Subcutaneous adipose tissue (tissue), 4 donors: Measurements from ENCODE around the gene ZBTB46. TPM values are rescaled to one million over a fixed set of nuclear protein-coding genes. Genes with fewer than 3 reads are reported as not detected.

Experiments used
- CTCF ChIP-seq: fragments of 450-650 bp; IDR thresholded peaks from one replicate; pipeline ENCODE4 v1.5.1; 2016; ENCODE audit warnings: low read depth, mild to moderate bottlenecking, control low read depth, antibody characterized with exemption, moderate library complexity
- total RNA-seq, 4 donors: library from RNA; depleted of rRNA; stranded (reverse); fragments of >200 nt; gene quantifications; one replicate each; pipeline ENCODE4 v1.1.0, GENCODE V29; 2016

The ZBTB46 gene
- total RNA-seq, 4 donors from 2014 or later: 5.7 to 45.2 (median 7.4) TPM

GRCh38 chr20:63772781-63773518 is 58.1 kb downstream of the ZBTB46 start:
- no peak for TF ChIP-seq CTCF

GRCh38 chr20:63771046-63771707 is 59.9 kb downstream of the ZBTB46 start:
- TF ChIP-seq CTCF: no peak

- TF ChIP-seq CTCF: no peak
Observed at GRCh38 chr20:63769891-63770474, 61.1 kb downstream of the ZBTB46 start.

- TF ChIP-seq CTCF: no peak
Observed at GRCh38 chr20:63768591-63769515, 62.2 kb downstream of the ZBTB46 start.

GRCh38 chr20:63767886-63768285 is 63.2 kb downstream of the ZBTB46 start:
- no peak for TF ChIP-seq CTCF

GRCh38 chr20:63767456-63767855 is 63.6 kb downstream of the ZBTB46 start:
- no peak for TF ChIP-seq CTCF
